Loucy (cell line): ENCODE results near the gene NPHP4.

Experiments
- H2AFZ ChIP-seq: fragments of 200-600 bp; sonication (generic); 2 replicates; pipeline ENCODE4 v1.6.0; 2016; ENCODE audit warnings: antibody characterized with exemption, mild to moderate bottlenecking, low read length, moderate library complexity
- H3F3A ChIP-seq: fragments of 200-600 bp; 2 replicates; pipeline ENCODE4 v1.6.0; 2016; ENCODE audit warnings: antibody characterized with exemption, low read depth, mild to moderate bottlenecking
- H3K27me3 ChIP-seq: fragments of 200-600 bp; sonication (generic); 2 replicates; pipeline ENCODE4 v1.6.1; 2014; ENCODE audit warnings: low read length, mild to moderate bottlenecking; ENCODE audit not compliant: insufficient read depth, poor library complexity, severe bottlenecking
- H3K36me3 ChIP-seq: fragments of 200-600 bp; sonication (generic); 2 replicates; pipeline ENCODE4 v1.6.1; 2016; ENCODE audit warnings: low read length; ENCODE audit not compliant: insufficient read depth
- H3K4me1 ChIP-seq: fragments of 200-600 bp; sonication (generic); 2 replicates; pipeline ENCODE4 v1.5.1; 2014; ENCODE audit warnings: low read length, mild to moderate bottlenecking; ENCODE audit not compliant: insufficient read depth, poor library complexity, severe bottlenecking
- H3K4me2 ChIP-seq: fragments of 200-600 bp; sonication (generic); 2 replicates; pipeline ENCODE4 v1.6.0; 2014; ENCODE audit warnings: antibody characterized with exemption, low read length, low read depth, mild to moderate bottlenecking; ENCODE audit not compliant: poor library complexity, severe bottlenecking
- H3K4me3 ChIP-seq: fragments of 200-600 bp; sonication (generic); 2 replicates; pipeline ENCODE4 v1.5.1; 2014; ENCODE audit warnings: low read length, mild to moderate bottlenecking, mixed read lengths; ENCODE audit not compliant: poor library complexity, severe bottlenecking
- H3K79me2 ChIP-seq: fragments of 200-600 bp; sonication (generic); 2 replicates; pipeline ENCODE4 v1.6.1; 2014; ENCODE audit warnings: low read length; ENCODE audit not compliant: insufficient read depth
- H3K9ac ChIP-seq: fragments of 200-600 bp; sonication (generic); 2 replicates; pipeline ENCODE4 v1.6.0; 2014; ENCODE audit warnings: mild to moderate bottlenecking, low read depth, low read length, moderate library complexity; ENCODE audit not compliant: poor library complexity, severe bottlenecking
- H3K9me2 ChIP-seq: fragments of 200-600 bp; sonication (generic); replicated peaks from 2 replicates; pipeline ENCODE4 v1.6.1; 2016; ENCODE audit warnings: low read depth, low read length, mixed read lengths
- H3K9me3 ChIP-seq: fragments of 200-600 bp; sonication (generic); 2 replicates; pipeline ENCODE4 v1.6.1; 2014; ENCODE audit warnings: mild to moderate bottlenecking, antibody characterized with exemption, low read length, low read depth; ENCODE audit not compliant: insufficient read depth
- H4K20me1 ChIP-seq: fragments of 200-600 bp; sonication (generic); 2 replicates; pipeline ENCODE4 v1.6.0; 2014; ENCODE audit warnings: antibody characterized with exemption, low read length, mild to moderate bottlenecking; ENCODE audit not compliant: insufficient read depth, poor library complexity, severe bottlenecking
- EZH2phosphoT487 ChIP-seq: fragments of 200-600 bp; IDR thresholded peaks from 2 replicates; pipeline ENCODE4 v1.6.1; 2018; ENCODE audit warnings: antibody characterized with exemption, mild to moderate bottlenecking, moderate library complexity, borderline replicate concordance
- TF ChIP-seq, protein P1 (sequence below): fragments of 200-600 bp; sonication (generic); conservative IDR thresholded peaks from 2 replicates; pipeline ENCODE4 v1.5.1; 2014; ENCODE audit warnings: mild to moderate bottlenecking, antibody characterized with exemption, low read length

NPHP4 gene

DNA sequence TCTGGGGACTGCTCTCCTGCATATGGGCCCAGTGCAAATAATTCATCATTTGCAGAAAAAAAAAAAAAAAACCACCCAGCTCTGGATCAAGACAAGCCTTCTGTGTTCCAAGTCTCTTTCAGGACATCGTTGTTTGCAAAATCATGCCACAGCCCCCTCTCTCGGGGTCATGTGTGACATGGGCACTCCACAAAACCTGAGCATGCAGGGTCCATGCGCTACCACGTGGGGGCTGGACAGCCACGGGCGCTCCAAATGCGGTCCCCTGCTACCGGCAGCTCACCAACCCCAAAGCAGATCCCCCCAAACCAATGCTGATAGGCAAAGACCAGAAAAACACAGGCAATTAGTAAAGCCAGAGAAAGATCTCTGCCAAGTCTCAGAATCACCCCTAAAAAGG, 17.6 kb downstream of the NPHP4 start:
- H3F3A ChIP-seq = peaks cover 8% of the 10 kb centered on the region; the same call in 1 of the 2 replicates
- no peak overlapping the region for H3K4me3 ChIP-seq
- H3K9me3 ChIP-seq = no peaks in the 10 kb centered on the region
- no peaks in the 10 kb centered on the region for H3K27me3 ChIP-seq
- H3K79me2 ChIP-seq = no peaks in the 10 kb centered on the region
- no peaks in the 10 kb centered on the region for H3K4me1 ChIP-seq
- H4K20me1 ChIP-seq = no peaks in the 10 kb centered on the region
- H3K4me2 ChIP-seq = no peak overlapping the region
- H3K9me2 ChIP-seq = no peaks in the 10 kb centered on the region
- peaks cover 8% of the 10 kb centered on the region; the same call in 1 of the 2 replicates for H3K36me3 ChIP-seq
- no peak overlapping the region for H3K9ac ChIP-seq
- H2AFZ ChIP-seq = no peak overlapping the region
- no peak for TF ChIP-seq EZH2phosphoT487
- TF ChIP-seq, protein P1, sequence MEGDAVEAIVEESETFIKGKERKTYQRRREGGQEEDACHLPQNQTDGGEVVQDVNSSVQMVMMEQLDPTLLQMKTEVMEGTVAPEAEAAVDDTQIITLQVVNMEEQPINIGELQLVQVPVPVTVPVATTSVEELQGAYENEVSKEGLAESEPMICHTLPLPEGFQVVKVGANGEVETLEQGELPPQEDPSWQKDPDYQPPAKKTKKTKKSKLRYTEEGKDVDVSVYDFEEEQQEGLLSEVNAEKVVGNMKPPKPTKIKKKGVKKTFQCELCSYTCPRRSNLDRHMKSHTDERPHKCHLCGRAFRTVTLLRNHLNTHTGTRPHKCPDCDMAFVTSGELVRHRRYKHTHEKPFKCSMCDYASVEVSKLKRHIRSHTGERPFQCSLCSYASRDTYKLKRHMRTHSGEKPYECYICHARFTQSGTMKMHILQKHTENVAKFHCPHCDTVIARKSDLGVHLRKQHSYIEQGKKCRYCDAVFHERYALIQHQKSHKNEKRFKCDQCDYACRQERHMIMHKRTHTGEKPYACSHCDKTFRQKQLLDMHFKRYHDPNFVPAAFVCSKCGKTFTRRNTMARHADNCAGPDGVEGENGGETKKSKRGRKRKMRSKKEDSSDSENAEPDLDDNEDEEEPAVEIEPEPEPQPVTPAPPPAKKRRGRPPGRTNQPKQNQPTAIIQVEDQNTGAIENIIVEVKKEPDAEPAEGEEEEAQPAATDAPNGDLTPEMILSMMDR = no peak

DNA sequence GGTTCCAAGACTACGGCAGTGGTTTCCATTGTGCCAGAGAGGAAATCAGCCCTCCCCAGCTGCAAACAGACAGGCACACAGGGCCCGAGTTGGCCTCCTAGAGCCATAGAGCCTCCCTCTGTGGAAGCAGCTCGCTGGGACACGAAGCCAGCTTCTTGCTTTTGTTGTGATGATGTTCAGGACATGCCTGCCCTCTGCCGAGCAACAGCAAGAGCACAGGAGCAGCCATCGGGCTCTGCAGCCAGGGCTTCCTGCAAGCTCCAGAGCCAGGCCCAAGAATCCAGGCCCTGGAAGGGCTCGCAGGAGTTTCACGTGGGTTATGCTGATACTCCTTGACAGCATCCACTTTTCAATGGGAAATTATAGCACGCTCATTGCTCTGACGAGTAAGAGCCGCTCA, 18.5 kb downstream of the NPHP4 start:
- Histone ChIP-seq H3K9me2 (no peaks in the 10 kb centered on the region), H2AFZ (no peak overlapping the region), H3K9me3 (no peaks in the 10 kb centered on the region), H4K20me1 (no peaks in the 10 kb centered on the region), H3K4me3 (no peak overlapping the region), H3K79me2 (no peaks in the 10 kb centered on the region), H3K9ac (no peak overlapping the region), H3K36me3 (peaks cover 8% of the 10 kb centered on the region; the same call in 1 of the 2 replicates), H3K4me2 (no peak overlapping the region), H3F3A (peaks cover 5% of the 10 kb centered on the region; the same call in 1 of the 2 replicates), H3K27me3 (no peaks in the 10 kb centered on the region), H3K4me1 (no peaks in the 10 kb centered on the region)
- TF ChIP-seq, protein P1 = no peak
- TF ChIP-seq EZH2phosphoT487 = no peak

DNA sequence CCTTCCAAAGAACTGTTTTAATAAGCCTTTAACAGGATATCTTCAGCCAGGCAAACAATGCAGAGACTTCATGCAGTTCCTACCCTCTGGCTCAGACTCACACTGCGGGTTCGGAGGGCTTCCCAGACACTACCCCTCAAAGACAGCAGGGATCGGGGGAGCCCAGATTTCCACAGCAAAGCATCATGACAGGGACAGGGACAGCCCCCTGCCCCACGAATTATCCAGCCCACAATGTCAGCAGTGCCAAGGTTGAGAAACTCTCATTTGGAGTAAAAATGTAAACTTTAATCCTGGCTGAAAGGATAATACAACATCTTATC, 20.1 kb downstream of the NPHP4 start:
- H3K36me3 ChIP-seq = peaks cover 13% of the 10 kb centered on the region; the same call in 1 of the 2 replicates
- H3K79me2 ChIP-seq = no peaks in the 10 kb centered on the region
- H3K9ac ChIP-seq = no peak overlapping the region
- H3K4me3 ChIP-seq = no peak overlapping the region
- H3K9me2 ChIP-seq = no peaks in the 10 kb centered on the region
- no peaks in the 10 kb centered on the region for H3K9me3 ChIP-seq
- no peak overlapping the region for H3K4me2 ChIP-seq
- no peaks in the 10 kb centered on the region for H3K4me1 ChIP-seq
- TF ChIP-seq EZH2phosphoT487 = no peak
- TF ChIP-seq, protein P1 = no peak
- no peaks in the 10 kb centered on the region for H3K27me3 ChIP-seq
- no peaks in the 10 kb centered on the region for H4K20me1 ChIP-seq
- no peak overlapping the region for H2AFZ ChIP-seq
- H3F3A ChIP-seq = no peaks in the 10 kb centered on the region
